Neural cell (in vitro differentiated cells): Measurements from ENCODE around the gene C10orf95.
A peak's percentile ranks its signal among the peaks of the same experiment; 100 is the strongest.

Experiments used
- EP300 ChIP-seq: fragments of 450-650 bp; conservative IDR thresholded peaks from 2 replicates; pipeline ENCODE4 v1.6.1; 2014; ENCODE audit warnings: antibody characterized with exemption, mild to moderate bottlenecking, moderate library complexity; ENCODE audit not compliant: poor library complexity, severe bottlenecking
- EZH2 ChIP-seq: fragments of 200-600, 300-800 bp; shearing (Covaris generic), sonication (generic); IDR thresholded peaks from 2 replicates; pipeline ENCODE4 v1.6.1; 2014; ENCODE audit warnings: antibody characterized with exemption, low read length, borderline replicate concordance, mild to moderate bottlenecking; ENCODE audit not compliant: insufficient read depth, poor library complexity, severe bottlenecking
- POLR2AphosphoS5 ChIP-seq: IDR thresholded peaks from 2 replicates; pipeline ENCODE4 v1.6.1; 2012
- TAF1 ChIP-seq: IDR thresholded peaks from 2 replicates; pipeline ENCODE4 v1.6.1; 2012; ENCODE audit warnings: low read depth
- TF ChIP-seq, protein P1 (sequence below): fragments of 450-650 bp; IDR thresholded peaks from 2 replicates; pipeline ENCODE4 v1.5.1; 2014; ENCODE audit warnings: antibody characterized with exemption, mild to moderate bottlenecking, moderate library complexity; ENCODE audit not compliant: poor library complexity, severe bottlenecking
- TF ChIP-seq, protein P2 (sequence below): IDR thresholded peaks from 2 replicates; pipeline ENCODE4 v1.6.1; 2012; ENCODE audit warnings: borderline replicate concordance

DNA sequence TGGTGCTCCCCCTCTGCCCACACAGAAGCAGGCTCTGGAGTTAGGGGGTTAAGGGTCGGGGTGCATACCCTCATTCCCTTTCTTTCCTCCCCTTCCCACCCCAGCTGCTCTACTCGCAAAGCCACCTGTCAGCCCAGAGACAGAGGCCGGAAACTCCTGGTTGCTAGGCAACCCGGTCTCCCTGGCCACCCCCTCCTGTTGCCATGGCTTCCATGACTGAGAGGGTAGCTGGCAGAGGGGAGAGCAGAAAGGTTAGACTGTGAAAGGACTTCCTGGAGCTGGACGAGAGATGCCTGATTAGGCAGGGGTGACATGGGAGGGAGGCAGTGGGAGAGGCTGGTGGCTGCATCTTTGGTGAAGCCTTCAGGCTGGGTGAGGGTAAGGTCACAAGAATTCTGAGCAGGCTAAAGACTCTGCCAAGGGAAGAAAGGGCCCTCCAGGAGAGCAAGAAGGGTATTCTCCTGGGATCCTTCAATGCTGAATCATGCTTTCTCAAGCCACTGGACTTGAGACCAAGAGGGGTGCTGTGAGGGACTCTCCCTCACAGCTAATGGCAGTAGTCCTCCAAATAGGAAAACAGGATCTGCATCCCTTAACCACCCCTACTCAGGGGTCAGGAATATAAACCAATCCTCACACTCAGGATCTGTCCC is 38.2 kb downstream of the C10orf95 start:
- TF ChIP-seq, protein P1, sequence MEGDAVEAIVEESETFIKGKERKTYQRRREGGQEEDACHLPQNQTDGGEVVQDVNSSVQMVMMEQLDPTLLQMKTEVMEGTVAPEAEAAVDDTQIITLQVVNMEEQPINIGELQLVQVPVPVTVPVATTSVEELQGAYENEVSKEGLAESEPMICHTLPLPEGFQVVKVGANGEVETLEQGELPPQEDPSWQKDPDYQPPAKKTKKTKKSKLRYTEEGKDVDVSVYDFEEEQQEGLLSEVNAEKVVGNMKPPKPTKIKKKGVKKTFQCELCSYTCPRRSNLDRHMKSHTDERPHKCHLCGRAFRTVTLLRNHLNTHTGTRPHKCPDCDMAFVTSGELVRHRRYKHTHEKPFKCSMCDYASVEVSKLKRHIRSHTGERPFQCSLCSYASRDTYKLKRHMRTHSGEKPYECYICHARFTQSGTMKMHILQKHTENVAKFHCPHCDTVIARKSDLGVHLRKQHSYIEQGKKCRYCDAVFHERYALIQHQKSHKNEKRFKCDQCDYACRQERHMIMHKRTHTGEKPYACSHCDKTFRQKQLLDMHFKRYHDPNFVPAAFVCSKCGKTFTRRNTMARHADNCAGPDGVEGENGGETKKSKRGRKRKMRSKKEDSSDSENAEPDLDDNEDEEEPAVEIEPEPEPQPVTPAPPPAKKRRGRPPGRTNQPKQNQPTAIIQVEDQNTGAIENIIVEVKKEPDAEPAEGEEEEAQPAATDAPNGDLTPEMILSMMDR: no peak
- no peak for TF ChIP-seq EZH2
- TF ChIP-seq, protein P2, sequence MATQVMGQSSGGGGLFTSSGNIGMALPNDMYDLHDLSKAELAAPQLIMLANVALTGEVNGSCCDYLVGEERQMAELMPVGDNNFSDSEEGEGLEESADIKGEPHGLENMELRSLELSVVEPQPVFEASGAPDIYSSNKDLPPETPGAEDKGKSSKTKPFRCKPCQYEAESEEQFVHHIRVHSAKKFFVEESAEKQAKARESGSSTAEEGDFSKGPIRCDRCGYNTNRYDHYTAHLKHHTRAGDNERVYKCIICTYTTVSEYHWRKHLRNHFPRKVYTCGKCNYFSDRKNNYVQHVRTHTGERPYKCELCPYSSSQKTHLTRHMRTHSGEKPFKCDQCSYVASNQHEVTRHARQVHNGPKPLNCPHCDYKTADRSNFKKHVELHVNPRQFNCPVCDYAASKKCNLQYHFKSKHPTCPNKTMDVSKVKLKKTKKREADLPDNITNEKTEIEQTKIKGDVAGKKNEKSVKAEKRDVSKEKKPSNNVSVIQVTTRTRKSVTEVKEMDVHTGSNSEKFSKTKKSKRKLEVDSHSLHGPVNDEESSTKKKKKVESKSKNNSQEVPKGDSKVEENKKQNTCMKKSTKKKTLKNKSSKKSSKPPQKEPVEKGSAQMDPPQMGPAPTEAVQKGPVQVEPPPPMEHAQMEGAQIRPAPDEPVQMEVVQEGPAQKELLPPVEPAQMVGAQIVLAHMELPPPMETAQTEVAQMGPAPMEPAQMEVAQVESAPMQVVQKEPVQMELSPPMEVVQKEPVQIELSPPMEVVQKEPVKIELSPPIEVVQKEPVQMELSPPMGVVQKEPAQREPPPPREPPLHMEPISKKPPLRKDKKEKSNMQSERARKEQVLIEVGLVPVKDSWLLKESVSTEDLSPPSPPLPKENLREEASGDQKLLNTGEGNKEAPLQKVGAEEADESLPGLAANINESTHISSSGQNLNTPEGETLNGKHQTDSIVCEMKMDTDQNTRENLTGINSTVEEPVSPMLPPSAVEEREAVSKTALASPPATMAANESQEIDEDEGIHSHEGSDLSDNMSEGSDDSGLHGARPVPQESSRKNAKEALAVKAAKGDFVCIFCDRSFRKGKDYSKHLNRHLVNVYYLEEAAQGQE: no peak
- peak; percentile 34 for TF ChIP-seq EP300
- TF ChIP-seq POLR2AphosphoS5: no peak
- no peak for TF ChIP-seq TAF1
